H9 (cell line): Measurements from ENCODE around the gene PIEZO2. TPM values are rescaled to one million over a fixed set of nuclear protein-coding genes. Genes with fewer than 3 reads are reported as not detected.

Source experiments
- DNase-seq: peaks from one replicate; pipeline ENCODE4 v3.0.0-alpha.2; 2017
- H2AFZ ChIP-seq: one replicate; pipeline ENCODE4 v1.6.1; 2013; ENCODE audit warnings: mild to moderate bottlenecking, low read length, control low read depth, moderate library complexity
- H2AK5ac ChIP-seq: 2 replicates; pipeline ENCODE4 v1.6.1; 2013; ENCODE audit warnings: low read length, control low read depth, mixed read lengths; ENCODE audit not compliant: insufficient read length
- H2BK120ac ChIP-seq: one replicate; pipeline ENCODE4 v1.6.1; 2013; ENCODE audit warnings: low read depth, mild to moderate bottlenecking, low read length, control low read depth, inconsistent platforms; ENCODE audit not compliant: poor library complexity, severe bottlenecking
- H2BK12ac ChIP-seq: 2 replicates; pipeline ENCODE4 v1.6.1; 2013; ENCODE audit warnings: low read length, control low read depth, mixed read lengths, low read depth; ENCODE audit not compliant: insufficient read length
- H2BK15ac ChIP-seq: 2 replicates; pipeline ENCODE4 v1.6.1; 2013; ENCODE audit warnings: low read depth, low read length, control low read depth
- H2BK20ac ChIP-seq: one replicate; pipeline ENCODE4 v1.6.1; 2013; ENCODE audit warnings: low read depth, mild to moderate bottlenecking, low read length, control low read depth, inconsistent platforms; ENCODE audit not compliant: poor library complexity, severe bottlenecking
- H2BK5ac ChIP-seq: 2 replicates; pipeline ENCODE4 v1.6.1; 2013; ENCODE audit warnings: low read length, control low read depth, mixed read lengths; ENCODE audit not compliant: insufficient read length
- H3K14ac ChIP-seq: 2 replicates; pipeline ENCODE4 v1.6.1; 2013; ENCODE audit warnings: low read length, control low read depth; ENCODE audit not compliant: insufficient read depth
- H3K18ac ChIP-seq: 2 replicates; pipeline ENCODE4 v1.6.1; 2013; ENCODE audit warnings: low read depth, mild to moderate bottlenecking, mixed read lengths, low read length, control low read depth; ENCODE audit not compliant: insufficient read length
- H3K23ac ChIP-seq: 2 replicates; pipeline ENCODE4 v1.6.1; 2013; ENCODE audit warnings: low read length, control low read depth, mixed read lengths, low read depth; ENCODE audit not compliant: insufficient read length
- H3K23me2 ChIP-seq: 2 replicates; pipeline ENCODE4 v1.6.1; 2013; ENCODE audit warnings: low read depth, mild to moderate bottlenecking, mixed read lengths, low read length, control low read depth; ENCODE audit not compliant: insufficient read length, poor library complexity, severe bottlenecking
- H3K27ac ChIP-seq: 2 replicates; pipeline ENCODE4 v1.5.1; 2013; ENCODE audit warnings: low read length, control low read depth, mixed read lengths, low read depth; ENCODE audit not compliant: insufficient read length
- H3K27me3 ChIP-seq: 2 replicates; pipeline ENCODE4 v1.6.1; 2013; ENCODE audit warnings: low read length, control low read depth, inconsistent platforms; ENCODE audit not compliant: insufficient read depth
- H3K4ac ChIP-seq: 2 replicates; pipeline ENCODE4 v1.6.1; 2013; ENCODE audit warnings: low read depth, mild to moderate bottlenecking, control low read depth, inconsistent platforms, low read length, moderate library complexity
- H3K4me1 ChIP-seq: 2 replicates; pipeline ENCODE4 v1.6.1; 2013; ENCODE audit warnings: low read length, control low read depth, inconsistent platforms; ENCODE audit not compliant: insufficient read depth
- H3K4me2 ChIP-seq: 2 replicates; pipeline ENCODE4 v1.6.1; 2013; ENCODE audit warnings: low read length, control low read depth, mixed read lengths; ENCODE audit not compliant: insufficient read length, insufficient read depth
- H3K56ac ChIP-seq: 2 replicates; pipeline ENCODE4 v1.6.1; 2013; ENCODE audit warnings: low read depth, mild to moderate bottlenecking, mixed read lengths, low read length, control low read depth; ENCODE audit not compliant: insufficient read length
- H3K79me1 ChIP-seq: 2 replicates; pipeline ENCODE4 v1.6.1; 2013; ENCODE audit warnings: low read depth, mild to moderate bottlenecking, moderate library complexity, low read length, control low read depth, inconsistent platforms; ENCODE audit not compliant: insufficient read depth, poor library complexity, severe bottlenecking
- H3K79me2 ChIP-seq: 2 replicates; pipeline ENCODE4 v1.6.1; 2013; ENCODE audit warnings: low read length, control low read depth, inconsistent platforms; ENCODE audit not compliant: insufficient read depth
- H3K9ac ChIP-seq: 2 replicates; pipeline ENCODE4 v1.6.1; 2013; ENCODE audit warnings: low read length, control low read depth, mixed read lengths; ENCODE audit not compliant: insufficient read length; ENCODE audit errors: extremely low read depth
- H3K9me3 ChIP-seq: one replicate; pipeline ENCODE4 v1.6.1; 2013; ENCODE audit warnings: low read depth, low read length, inconsistent platforms; ENCODE audit not compliant: control insufficient read depth
- H3T11ph ChIP-seq: one replicate; pipeline ENCODE4 v1.6.1; 2013; ENCODE audit warnings: mild to moderate bottlenecking, low read length, control low read depth, inconsistent platforms
- H4K20me1 ChIP-seq: one replicate; pipeline ENCODE4 v1.6.1; 2013; ENCODE audit not compliant: control insufficient read depth, insufficient read length, insufficient read depth
- H4K5ac ChIP-seq: 2 replicates; pipeline ENCODE4 v1.6.1; 2013; ENCODE audit warnings: low read depth, mild to moderate bottlenecking, mixed read lengths, low read length, control low read depth; ENCODE audit not compliant: insufficient read length
- H4K8ac ChIP-seq: replicated peaks from 2 replicates; pipeline ENCODE4 v1.6.1; 2013; ENCODE audit warnings: low read length, control low read depth, mixed read lengths, low read depth; ENCODE audit not compliant: insufficient read length
- H4K91ac ChIP-seq: 2 replicates; pipeline ENCODE4 v1.6.1; 2013; ENCODE audit warnings: low read depth, mild to moderate bottlenecking, moderate library complexity, mixed read lengths, low read length, control low read depth; ENCODE audit not compliant: insufficient read length
- H3K27ac Mint-ChIP-seq, 3 experiments: 2 replicates in 2 of 3; 3 replicates in 1 of 3; pipeline ENCODE4 v1.8.0; 2020 to 2021; ENCODE audit warnings: mixed read lengths in 3 of 3, mild to moderate bottlenecking in 1 of 3, moderate library complexity in 1 of 3
- H3K27me3 Mint-ChIP-seq: 2 replicates; pipeline ENCODE4 v1.8.0; 2021; ENCODE audit warnings: low read depth, mild to moderate bottlenecking, moderate library complexity, mixed read lengths
- H3K36me3 Mint-ChIP-seq, 3 experiments: 2 replicates in 2 of 3; 3 replicates in 1 of 3; pipeline ENCODE4 v1.8.0; 2020 to 2021; ENCODE audit warnings: low read depth in 3 of 3, mixed read lengths in 3 of 3; ENCODE audit not compliant: insufficient read depth in 1 of 3
- H3K4me1 Mint-ChIP-seq, 2 experiments: 2 replicates each; pipeline ENCODE4 v1.8.0; 2020; ENCODE audit warnings: mixed read lengths in 2 of 2
- H3K4me3 Mint-ChIP-seq, 2 experiments: 2 replicates in 1 of 2; 3 replicates in 1 of 2; pipeline ENCODE4 v1.8.0; 2020 to 2021; ENCODE audit warnings: mild to moderate bottlenecking in 2 of 2, mixed read lengths in 2 of 2, moderate library complexity in 1 of 2
- H3K9me3 Mint-ChIP-seq, 2 experiments: 2 replicates in 1 of 2; 3 replicates in 1 of 2; pipeline ENCODE4 v1.8.0; 2020; ENCODE audit warnings: mild to moderate bottlenecking in 2 of 2, mixed read lengths in 2 of 2, moderate library complexity in 1 of 2
- WGBS: extraction: QIAGEN DNeasy Blood & Tissue Kit; methylation state at CpG from one replicate; pipeline ENCODE4 v1.1.7; 2013; ENCODE audit warnings: missing lambda C conversion rate, low lambda C conversion rate, mixed read lengths; ENCODE audit not compliant: insufficient read length; ENCODE audit errors: extremely low coverage; 5-methylcytosine and 5-hydroxymethylcytosine counted together
- total RNA-seq: library from RNA; stranded (reverse); gene quantifications from 2 replicates; pipeline ENCODE4 v1.2.1, GENCODE V29; 2021
- TF ChIP-seq, protein P1 (sequence below): fragments of 200-600 bp; sonication (generic); conservative IDR thresholded peaks from 3 replicates; pipeline ENCODE4 v1.8.0; 2021; ENCODE audit warnings: antibody characterized with exemption, mild to moderate bottlenecking

Gene PIEZO2
- total RNA-seq, 1 experiment from 2014 or later, result 3.9 TPM

DNA sequence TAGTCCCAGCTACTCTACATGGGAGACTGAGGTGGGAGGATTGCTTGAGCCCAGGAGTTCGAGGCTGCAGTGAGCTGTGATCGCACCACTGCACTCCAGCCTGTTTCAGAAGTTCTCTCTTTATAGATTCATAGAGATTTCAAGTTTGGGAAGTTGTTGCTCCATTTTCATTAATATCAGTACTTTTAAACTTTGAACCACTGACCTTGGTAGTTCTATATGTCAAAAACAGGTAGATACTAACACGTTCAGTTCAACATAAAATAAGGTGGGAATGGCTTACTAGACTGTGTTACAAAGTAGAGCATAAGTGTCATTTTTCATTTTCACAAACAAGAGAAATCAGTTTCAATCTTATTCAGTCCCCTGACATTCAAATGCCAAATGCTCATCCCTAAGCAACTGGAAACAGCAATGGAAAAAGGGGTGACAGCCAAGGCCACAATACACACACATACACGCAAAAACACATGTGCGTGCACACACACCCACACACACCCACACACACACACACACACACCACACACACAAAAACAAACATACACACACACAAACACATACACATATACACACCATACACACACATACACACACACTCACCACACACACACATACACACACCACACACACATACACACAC lies 71.7 kb downstream of the PIEZO2 start:
- no peak overlapping the region for H3K18ac ChIP-seq
- no peak overlapping the region for H2BK15ac ChIP-seq
- no peak for DNase-seq
- no peak overlapping the region for H4K5ac ChIP-seq
- H2BK12ac ChIP-seq, result no peak overlapping the region
- H3K27me3 Mint-ChIP-seq, result no peaks in the 10 kb centered on the region
- H3K36me3 Mint-ChIP-seq, result no peaks in the 10 kb centered on the region
- H3K9ac ChIP-seq, result no peak overlapping the region
- TF ChIP-seq, protein P1, sequence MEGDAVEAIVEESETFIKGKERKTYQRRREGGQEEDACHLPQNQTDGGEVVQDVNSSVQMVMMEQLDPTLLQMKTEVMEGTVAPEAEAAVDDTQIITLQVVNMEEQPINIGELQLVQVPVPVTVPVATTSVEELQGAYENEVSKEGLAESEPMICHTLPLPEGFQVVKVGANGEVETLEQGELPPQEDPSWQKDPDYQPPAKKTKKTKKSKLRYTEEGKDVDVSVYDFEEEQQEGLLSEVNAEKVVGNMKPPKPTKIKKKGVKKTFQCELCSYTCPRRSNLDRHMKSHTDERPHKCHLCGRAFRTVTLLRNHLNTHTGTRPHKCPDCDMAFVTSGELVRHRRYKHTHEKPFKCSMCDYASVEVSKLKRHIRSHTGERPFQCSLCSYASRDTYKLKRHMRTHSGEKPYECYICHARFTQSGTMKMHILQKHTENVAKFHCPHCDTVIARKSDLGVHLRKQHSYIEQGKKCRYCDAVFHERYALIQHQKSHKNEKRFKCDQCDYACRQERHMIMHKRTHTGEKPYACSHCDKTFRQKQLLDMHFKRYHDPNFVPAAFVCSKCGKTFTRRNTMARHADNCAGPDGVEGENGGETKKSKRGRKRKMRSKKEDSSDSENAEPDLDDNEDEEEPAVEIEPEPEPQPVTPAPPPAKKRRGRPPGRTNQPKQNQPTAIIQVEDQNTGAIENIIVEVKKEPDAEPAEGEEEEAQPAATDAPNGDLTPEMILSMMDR, result no peak
- no peak overlapping the region for H3K27ac ChIP-seq
- no peak overlapping the region for H3K4me2 ChIP-seq
- H3K4me1 Mint-ChIP-seq, result no peaks in the 10 kb centered on the region
- H3K23me2 ChIP-seq, result no peaks in the 10 kb centered on the region
- H2BK20ac ChIP-seq, result no peak overlapping the region
- H3K4me1 ChIP-seq, result no peaks in the 10 kb centered on the region
- H3K4ac ChIP-seq, result no peak overlapping the region
- no peaks in the 10 kb centered on the region for H3K79me1 ChIP-seq
- no peaks in the 10 kb centered on the region for H3K9me3 ChIP-seq
- WGBS, result no CpG with 5 or more reads among the region's 5 CpGs
- H4K20me1 ChIP-seq, result no peaks in the 10 kb centered on the region
- H3K56ac ChIP-seq, result no peak overlapping the region
- no peak overlapping the region for H4K91ac ChIP-seq
- H2BK120ac ChIP-seq, result no peak overlapping the region
- H3K14ac ChIP-seq, result no peak overlapping the region
- no peak overlapping the region for H3T11ph ChIP-seq
- no peak overlapping the region for H3K23ac ChIP-seq
- no peaks in the 10 kb centered on the region for H3K9me3 Mint-ChIP-seq
- no peak overlapping the region for H3K4me3 Mint-ChIP-seq
- no peak overlapping the region for H2BK5ac ChIP-seq
- no peak overlapping the region for H2AK5ac ChIP-seq
- H3K27ac Mint-ChIP-seq, result no peak overlapping the region
- no peaks in the 10 kb centered on the region for H3K79me2 ChIP-seq
- H3K27me3 ChIP-seq, result no peaks in the 10 kb centered on the region
- no peak overlapping the region for H4K8ac ChIP-seq
- H2AFZ ChIP-seq, result no peak overlapping the region
